HepG2 (cell line): ENCODE results near the gene NCOA5.

Source experiments
- FOSL1 ChIP-seq: sonication (generic); formaldehyde crosslinking; IDR thresholded peaks from 2 replicates; pipeline ENCODE4 v1.9.0; 2021; ENCODE audit warnings: missing genetic modification reagents, borderline replicate concordance
- MYC ChIP-seq: sonication (generic); formaldehyde crosslinking; IDR thresholded peaks from 2 replicates; pipeline ENCODE4 v1.9.0; 2021; ENCODE audit warnings: missing genetic modification reagents, borderline replicate concordance
- RAD21 ChIP-seq: fragments of 450-650 bp; formaldehyde crosslinking; IDR thresholded peaks from 2 replicates; pipeline ENCODE4 v1.5.0; 2020; ENCODE audit warnings: mild to moderate bottlenecking
- SETDB1 ChIP-seq: sonication (generic); formaldehyde crosslinking; IDR thresholded peaks from 2 replicates; pipeline ENCODE4 v1.5.1; 2020; ENCODE audit warnings: missing genetic modification reagents, mild to moderate bottlenecking, borderline replicate concordance
- SMAD1 ChIP-seq: sonication (generic); formaldehyde crosslinking; IDR thresholded peaks from 2 replicates; pipeline ENCODE4 v1.4.0; 2020; ENCODE audit warnings: missing genetic modification reagents, low read depth, mild to moderate bottlenecking, borderline replicate concordance
- ZBTB21 ChIP-seq: sonication (generic); formaldehyde crosslinking; IDR thresholded peaks from 2 replicates; pipeline ENCODE4 v1.4.0; 2020; ENCODE audit warnings: missing genetic modification reagents
- ZBTB42 ChIP-seq: sonication (generic); formaldehyde crosslinking; IDR thresholded peaks from 2 replicates; pipeline ENCODE4 v1.5.0; 2020; ENCODE audit warnings: mild to moderate bottlenecking, missing genetic modification reagents
- ZNF274 ChIP-seq: sonication (generic); formaldehyde crosslinking; IDR thresholded peaks from 2 replicates; pipeline ENCODE4 v1.5.1; 2020; ENCODE audit warnings: mild to moderate bottlenecking, missing genetic modification reagents
- ZNF557 ChIP-seq: sonication (generic); formaldehyde crosslinking; IDR thresholded peaks from 2 replicates; pipeline ENCODE4 v1.4.0; 2020; ENCODE audit warnings: missing genetic modification reagents
- ZNF772 ChIP-seq: sonication (generic); formaldehyde crosslinking; IDR thresholded peaks from 2 replicates; pipeline ENCODE4 v1.5.0; 2020; ENCODE audit warnings: mild to moderate bottlenecking, missing genetic modification reagents
- TF ChIP-seq, protein P1 (sequence below): sonication (generic); formaldehyde crosslinking; IDR thresholded peaks from 2 replicates; pipeline ENCODE4 v1.5.0; 2020; ENCODE audit warnings: mild to moderate bottlenecking, missing genetic modification reagents, moderate library complexity
- TF ChIP-seq, protein P2 (sequence below): sonication (generic); formaldehyde crosslinking; IDR thresholded peaks from 2 replicates; pipeline ENCODE4 v1.4.0; 2020; ENCODE audit warnings: low read depth, mild to moderate bottlenecking, missing genetic modification reagents

GRCh38 chr20:46011631-46012482 lies 77.9 kb downstream of the NCOA5 start:
- TF ChIP-seq, protein P1, sequence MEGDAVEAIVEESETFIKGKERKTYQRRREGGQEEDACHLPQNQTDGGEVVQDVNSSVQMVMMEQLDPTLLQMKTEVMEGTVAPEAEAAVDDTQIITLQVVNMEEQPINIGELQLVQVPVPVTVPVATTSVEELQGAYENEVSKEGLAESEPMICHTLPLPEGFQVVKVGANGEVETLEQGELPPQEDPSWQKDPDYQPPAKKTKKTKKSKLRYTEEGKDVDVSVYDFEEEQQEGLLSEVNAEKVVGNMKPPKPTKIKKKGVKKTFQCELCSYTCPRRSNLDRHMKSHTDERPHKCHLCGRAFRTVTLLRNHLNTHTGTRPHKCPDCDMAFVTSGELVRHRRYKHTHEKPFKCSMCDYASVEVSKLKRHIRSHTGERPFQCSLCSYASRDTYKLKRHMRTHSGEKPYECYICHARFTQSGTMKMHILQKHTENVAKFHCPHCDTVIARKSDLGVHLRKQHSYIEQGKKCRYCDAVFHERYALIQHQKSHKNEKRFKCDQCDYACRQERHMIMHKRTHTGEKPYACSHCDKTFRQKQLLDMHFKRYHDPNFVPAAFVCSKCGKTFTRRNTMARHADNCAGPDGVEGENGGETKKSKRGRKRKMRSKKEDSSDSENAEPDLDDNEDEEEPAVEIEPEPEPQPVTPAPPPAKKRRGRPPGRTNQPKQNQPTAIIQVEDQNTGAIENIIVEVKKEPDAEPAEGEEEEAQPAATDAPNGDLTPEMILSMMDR: peak; percentile 72
- TF ChIP-seq FOSL1: no peak
- TF ChIP-seq ZBTB21 (CRISPR knock-in tag): no peak
- TF ChIP-seq ZNF772 (CRISPR knock-in tag): no peak
- no peak for TF ChIP-seq ZNF557 (CRISPR knock-in tag)
- no peak for TF ChIP-seq ZNF274
- TF ChIP-seq MYC (CRISPR knock-in tag): no peak
- TF ChIP-seq, protein P2, sequence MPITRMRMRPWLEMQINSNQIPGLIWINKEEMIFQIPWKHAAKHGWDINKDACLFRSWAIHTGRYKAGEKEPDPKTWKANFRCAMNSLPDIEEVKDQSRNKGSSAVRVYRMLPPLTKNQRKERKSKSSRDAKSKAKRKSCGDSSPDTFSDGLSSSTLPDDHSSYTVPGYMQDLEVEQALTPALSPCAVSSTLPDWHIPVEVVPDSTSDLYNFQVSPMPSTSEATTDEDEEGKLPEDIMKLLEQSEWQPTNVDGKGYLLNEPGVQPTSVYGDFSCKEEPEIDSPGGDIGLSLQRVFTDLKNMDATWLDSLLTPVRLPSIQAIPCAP (CRISPR knock-in tag): no peak
- no peak for TF ChIP-seq SMAD1 (CRISPR knock-in tag)
- TF ChIP-seq ZBTB42 (CRISPR knock-in tag): no peak
- no peak for TF ChIP-seq RAD21 (CRISPR knock-in tag)
- no peak for TF ChIP-seq SETDB1 (CRISPR knock-in tag)
